Measurements from ENCODE around the gene GNAQ.

The GNAQ gene
- total RNA-seq: 19.6 to 155 (median 118) reads per million in 17 experiments

- peak in 3 of 4 experiments; percentile 34 to 73 (median 46) for DNase-seq
Measured at GRCh38 chr9:78031444-78031892, at the start of gene GNAQ. TSS of gene GNAQ (minus strand) at chr9:78031811. CDS start at chr9:78031235, 576 bp downstream.

GRCh38 chr9:78074385-78075291 is 43.0 kb upstream of the GNAQ start:
- no peak for DNase-seq

- peak; percentile 23 to 46 (median 43) for DNase-seq
Measured at GRCh38 chr9:78073722-78074121, 42.1 kb upstream of the GNAQ start.

GRCh38 chr9:78072586-78073199 is 41.1 kb upstream of the GNAQ start:
- DNase-seq: no peak

GRCh38 chr9:78070521-78070920 is 38.9 kb upstream of the GNAQ start:
- DNase-seq: no peak

GRCh38 chr9:78064075-78064474 is 32.5 kb upstream of the GNAQ start:
- DNase-seq: no peak

GRCh38 chr9:78062710-78063109 is 31.1 kb upstream of the GNAQ start:
- no peak for DNase-seq

- peak in 3 of 4 experiments; percentile 44 to 60 (median 53) for DNase-seq
Measured at GRCh38 chr9:78054218-78054617, 22.6 kb upstream of the GNAQ start.

GRCh38 chr9:78053627-78054026 is 22.0 kb upstream of the GNAQ start:
- DNase-seq: peak in 3 of 4 experiments; percentile 13 to 39 (median 21)

- peak in 2 of 4 experiments; percentile 45 to 48 for DNase-seq
Measured at GRCh38 chr9:78050421-78050820, 18.8 kb upstream of the GNAQ start.

GRCh38 chr9:78049484-78049883 is 17.9 kb upstream of the GNAQ start:
- DNase-seq: no peak

GRCh38 chr9:78047106-78047505 is 15.5 kb upstream of the GNAQ start:
- DNase-seq: no peak

- no peak for DNase-seq
Measured at GRCh38 chr9:78046112-78046511, 14.5 kb upstream of the GNAQ start.

GRCh38 chr9:78044886-78045285 is 13.3 kb upstream of the GNAQ start:
- no peak for DNase-seq

GRCh38 chr9:78044189-78044588 is 12.6 kb upstream of the GNAQ start:
- no peak for DNase-seq

GRCh38 chr9:78041971-78042370 is 10.4 kb upstream of the GNAQ start:
- no peak for DNase-seq

- DNase-seq: no peak
Measured at GRCh38 chr9:78040726-78041125, 9.1 kb upstream of the GNAQ start.

GRCh38 chr9:78038620-78039300 is 7.1 kb upstream of the GNAQ start:
- peak; percentile 48 to 90 (median 74) for DNase-seq

- DNase-seq: peak; percentile 80 to 91 (median 80)
Measured at GRCh38 chr9:78035383-78035993, 3.9 kb upstream of the GNAQ start.

- no peak for DNase-seq
Measured at GRCh38 chr9:78033870-78034269, 2.3 kb upstream of the GNAQ start.

- no peak for DNase-seq
Measured at GRCh38 chr9:78032730-78033457, 1.3 kb upstream of the GNAQ start.

Data from suppressor macrophage (primary cell).